Activated naive CD8-positive, alpha-beta T cell (primary cell): ENCODE data around the gene MFSD12.
"Not testable (repeated sequence)": the region's sequence is repeated elsewhere in the genome, so short reads cannot be mapped to it uniquely, and the experiment has no call there.

ENCODE experiments used
- H3K27ac Mint-ChIP-seq: one replicate; pipeline ENCODE4 v1.8.0; 2021; ENCODE audit warnings: mixed read lengths
- H3K27me3 Mint-ChIP-seq: one replicate; pipeline ENCODE4 v1.8.0; 2021; ENCODE audit warnings: mixed read lengths
- H3K36me3 Mint-ChIP-seq: one replicate; pipeline ENCODE4 v1.8.0; 2021; ENCODE audit warnings: mixed read lengths
- H3K4me1 Mint-ChIP-seq: one replicate; pipeline ENCODE4 v1.8.0; 2021; ENCODE audit warnings: low read depth, mixed read lengths
- H3K4me3 Mint-ChIP-seq: one replicate; pipeline ENCODE4 v1.8.0; 2021; ENCODE audit warnings: mild to moderate bottlenecking, mixed read lengths
- H3K9me3 Mint-ChIP-seq: one replicate; pipeline ENCODE4 v1.8.0; 2021; ENCODE audit warnings: low read depth, mixed read lengths

The MFSD12 gene

GRCh38 chr19:3517638-3518037 lies 39.7 kb downstream of the MFSD12 start:
- H3K4me3 Mint-ChIP-seq = no peak overlapping the region

GRCh38 chr19:3516675-3517207 lies 40.6 kb downstream of the MFSD12 start:
- no peaks in the 10 kb centered on the region for H3K9me3 Mint-ChIP-seq
- peaks cover 4% of the 10 kb centered on the region for H3K36me3 Mint-ChIP-seq
- peaks cover 31% of the 10 kb centered on the region for H3K4me1 Mint-ChIP-seq
- H3K27me3 Mint-ChIP-seq = no peaks in the 10 kb centered on the region
- no peak overlapping the region for H3K27ac Mint-ChIP-seq
- H3K4me3 Mint-ChIP-seq = no peak overlapping the region

More at GRCh38 chr19:3517638-3518037, 39.7 kb downstream of the MFSD12 start:
- peaks cover 4% of the 10 kb centered on the region for H3K36me3 Mint-ChIP-seq
- H3K4me1 Mint-ChIP-seq = peaks cover 31% of the 10 kb centered on the region
- no peaks in the 10 kb centered on the region for H3K9me3 Mint-ChIP-seq
- H3K27me3 Mint-ChIP-seq = no peaks in the 10 kb centered on the region
- no peak overlapping the region for H3K27ac Mint-ChIP-seq

GRCh38 chr19:3515891-3516422 lies 41.4 kb downstream of the MFSD12 start:
- Mint-ChIP-seq H3K27ac (no peak overlapping the region), H3K36me3 (peaks cover 1% of the 10 kb centered on the region), H3K27me3 (no peaks in the 10 kb centered on the region), H3K4me3 (no peak overlapping the region), H3K4me1 (peaks cover 30% of the 10 kb centered on the region), H3K9me3 (no peaks in the 10 kb centered on the region)

GRCh38 chr19:3514930-3515329 lies 42.5 kb downstream of the MFSD12 start:
- Mint-ChIP-seq H3K4me1 (peaks cover 32% of the 10 kb centered on the region), H3K27ac (no peak overlapping the region)

GRCh38 chr19:3513229-3514140 lies 43.9 kb downstream of the MFSD12 start:
- Mint-ChIP-seq H3K27me3 (no peaks in the 10 kb centered on the region), H3K9me3 (no peaks in the 10 kb centered on the region), H3K4me3 (no peak overlapping the region), H3K27ac (no peak overlapping the region), H3K4me1 (peaks cover 43% of the 10 kb centered on the region), H3K36me3 (peaks cover 3% of the 10 kb centered on the region)

More at GRCh38 chr19:3514930-3515329, 42.5 kb downstream of the MFSD12 start:
- Mint-ChIP-seq H3K36me3 (no peaks in the 10 kb centered on the region), H3K4me3 (no peak overlapping the region), H3K9me3 (no peaks in the 10 kb centered on the region), H3K27me3 (no peaks in the 10 kb centered on the region)

GRCh38 chr19:3512562-3513228 lies 44.7 kb downstream of the MFSD12 start:
- Mint-ChIP-seq H3K4me1 (peaks cover 42% of the 10 kb centered on the region), H3K4me3 (no peak overlapping the region)

GRCh38 chr19:3511506-3512251 lies 45.7 kb downstream of the MFSD12 start:
- no peaks in the 10 kb centered on the region for H3K27me3 Mint-ChIP-seq
- H3K27ac Mint-ChIP-seq = no peak overlapping the region
- H3K36me3 Mint-ChIP-seq = peaks cover 3% of the 10 kb centered on the region
- H3K4me3 Mint-ChIP-seq = no peak overlapping the region
- H3K9me3 Mint-ChIP-seq = no peaks in the 10 kb centered on the region
- peaks cover 44% of the 10 kb centered on the region for H3K4me1 Mint-ChIP-seq

More at GRCh38 chr19:3512562-3513228, 44.7 kb downstream of the MFSD12 start:
- Mint-ChIP-seq H3K9me3 (no peaks in the 10 kb centered on the region), H3K27me3 (no peaks in the 10 kb centered on the region), H3K27ac (no peak overlapping the region), H3K36me3 (peaks cover 3% of the 10 kb centered on the region)

GRCh38 chr19:3510727-3511126 lies 46.7 kb downstream of the MFSD12 start:
- no peak overlapping the region for H3K27ac Mint-ChIP-seq
- H3K9me3 Mint-ChIP-seq = no peaks in the 10 kb centered on the region
- H3K4me3 Mint-ChIP-seq = no peak overlapping the region
- no peaks in the 10 kb centered on the region for H3K27me3 Mint-ChIP-seq
- peaks cover 3% of the 10 kb centered on the region for H3K36me3 Mint-ChIP-seq
- H3K4me1 Mint-ChIP-seq = peaks cover 42% of the 10 kb centered on the region

- peaks cover 45% of the 10 kb centered on the region for H3K4me1 Mint-ChIP-seq
- H3K9me3 Mint-ChIP-seq = no peaks in the 10 kb centered on the region
- peak overlapping the region; percentile 24 for H3K27ac Mint-ChIP-seq
- H3K4me3 Mint-ChIP-seq = peak overlapping the region; percentile 43
- peaks cover 3% of the 10 kb centered on the region for H3K36me3 Mint-ChIP-seq
- H3K27me3 Mint-ChIP-seq = no peaks in the 10 kb centered on the region
These were observed 47.8 kb downstream of the MFSD12 start for GRCh38 chr19:3509566-3509989.

GRCh38 chr19:3508771-3509535 lies 48.4 kb downstream of the MFSD12 start:
- H3K4me3 Mint-ChIP-seq = peak overlapping the region; percentile 43
- H3K4me1 Mint-ChIP-seq = peaks cover 42% of the 10 kb centered on the region
- H3K9me3 Mint-ChIP-seq = no peaks in the 10 kb centered on the region
- H3K27me3 Mint-ChIP-seq = no peaks in the 10 kb centered on the region
- H3K27ac Mint-ChIP-seq = peak overlapping the region; percentile 24
- peaks cover 3% of the 10 kb centered on the region for H3K36me3 Mint-ChIP-seq

- H3K36me3 Mint-ChIP-seq, H3K27me3 Mint-ChIP-seq, H3K27ac Mint-ChIP-seq, H3K9me3 Mint-ChIP-seq: not testable (repeated sequence)
- Mint-ChIP-seq H3K4me3 (peak overlapping the region; percentile 65), H3K4me1 (peaks cover 42% of the 10 kb centered on the region)
These were observed 49.2 kb downstream of the MFSD12 start for GRCh38 chr19:3508121-3508661.

- Mint-ChIP-seq H3K9me3 (no peaks in the 10 kb centered on the region), H3K4me1 (peaks cover 42% of the 10 kb centered on the region), H3K4me3 (peak overlapping the region; percentile 89), H3K27me3 (no peaks in the 10 kb centered on the region), H3K36me3 (peaks cover 3% of the 10 kb centered on the region), H3K27ac (peak overlapping the region; percentile 46)
These were observed 49.8 kb downstream of the MFSD12 start for GRCh38 chr19:3507371-3508120.
